Naive thymus-derived CD4-positive, alpha-beta T cell (primary cell): ENCODE results near the gene SLC16A12. TPM values are rescaled to one million over a fixed set of nuclear protein-coding genes. Genes with fewer than 3 reads are reported as not detected.
A peak's percentile ranks its signal among the peaks of the same experiment; 100 is the strongest.
"Not testable (repeated sequence)": the region's sequence is repeated elsewhere in the genome, so short reads cannot be mapped to it uniquely, and the experiment has no call there.

ENCODE experiments used
- ATAC-seq: fragments of 150-1000 bp; cut with Tn5 transposase; 2 replicates; pipeline ENCODE4 v1.10.0; 2021; ENCODE audit warnings: mild to moderate bottlenecking, moderate library complexity
- CTCF ChIA-PET: fragments of 350-600 bp; sonication (Branson Sonifier 250); formaldehyde crosslinking; loops from one replicate; lab custom pipeline; 2021; ENCODE audit warnings: antibody characterized with exemption; lab: Charles Lee
- POLR2A ChIA-PET: fragments of 350-600 bp; sonication (Branson Sonifier 250); formaldehyde crosslinking; loops from one replicate; lab custom pipeline; 2021; ENCODE audit warnings: antibody characterized with exemption, inconsistent platforms; lab: Charles Lee
- DNase-seq, 9 donors: peaks; one replicate each; pipeline versions ENCODE4 v3.0.0 to v3.0.0-alpha.2; 2020 to 2022; ENCODE audit warnings: mixed read lengths in 1 of 9
- H3K27ac ChIP-seq: one replicate; pipeline ENCODE4 v1.7.0; 2013; ENCODE audit warnings: mild to moderate bottlenecking, low read depth, low read length, moderate library complexity
- H3K27me3 ChIP-seq, 2 donors: one replicate each; pipeline ENCODE4 v1.7.0; 2013; ENCODE audit warnings: low read length in 2 of 2, mild to moderate bottlenecking in 2 of 2, moderate library complexity in 2 of 2; ENCODE audit not compliant: control insufficient read depth in 2 of 2, insufficient read depth in 2 of 2
- H3K36me3 ChIP-seq, 3 experiments: 1 replicate in 2 of 3; 2 replicates in 1 of 3; pipeline ENCODE4 v1.7.0; 2013; ENCODE audit warnings: low read length in 3 of 3, mild to moderate bottlenecking in 3 of 3, moderate library complexity in 1 of 3; ENCODE audit not compliant: insufficient read depth in 3 of 3, control insufficient read depth in 2 of 3
- H3K4me1 ChIP-seq, 2 donors: one replicate each; pipeline ENCODE4 v1.7.0; 2013; ENCODE audit warnings: low read length in 2 of 2, mild to moderate bottlenecking in 2 of 2, moderate library complexity in 1 of 2; ENCODE audit not compliant: control insufficient read depth in 2 of 2, insufficient read depth in 2 of 2
- H3K4me3 ChIP-seq: 2 replicates; pipeline ENCODE4 v1.7.0; 2013; ENCODE audit warnings: mild to moderate bottlenecking, low read length
- H3K9me3 ChIP-seq, 3 experiments: 1 replicate in 2 of 3; 2 replicates in 1 of 3; pipeline ENCODE4 v1.7.0; 2013; ENCODE audit warnings: low read length in 3 of 3; ENCODE audit not compliant: control insufficient read depth in 2 of 3
- H3K27ac Mint-ChIP-seq, 9 donors: one replicate each; pipeline ENCODE4 v1.8.0; 2020 to 2022; ENCODE audit warnings: mixed read lengths in 9 of 9, mild to moderate bottlenecking in 8 of 9, moderate library complexity in 5 of 9, inconsistent platforms in 2 of 9
- H3K27me3 Mint-ChIP-seq, 5 donors: one replicate each; pipeline ENCODE4 v1.8.0; 2021 to 2022; ENCODE audit warnings: mixed read lengths in 5 of 5, mild to moderate bottlenecking in 1 of 5
- H3K36me3 Mint-ChIP-seq, 5 donors: one replicate each; pipeline ENCODE4 v1.8.0; 2020 to 2022; ENCODE audit warnings: mixed read lengths in 5 of 5, mild to moderate bottlenecking in 3 of 5, inconsistent platforms in 1 of 5
- H3K4me1 Mint-ChIP-seq, 7 donors: one replicate each; pipeline ENCODE4 v1.8.0; 2020 to 2022; ENCODE audit warnings: mixed read lengths in 7 of 7, mild to moderate bottlenecking in 3 of 7, inconsistent platforms in 1 of 7
- H3K4me3 Mint-ChIP-seq, 10 donors: one replicate each; pipeline ENCODE4 v1.8.0; 2020 to 2022; ENCODE audit warnings: mild to moderate bottlenecking in 10 of 10, mixed read lengths in 10 of 10, moderate library complexity in 6 of 10, inconsistent platforms in 2 of 10
- H3K9me3 Mint-ChIP-seq, 11 donors: one replicate each; pipeline ENCODE4 v1.8.0; 2020 to 2022; ENCODE audit warnings: mixed read lengths in 11 of 11, mild to moderate bottlenecking in 4 of 11, inconsistent platforms in 1 of 11, moderate library complexity in 1 of 11
- intact Hi-C, 2 donors: fragments of 100-400 bp; cut with micrococcal nuclease; formaldehyde crosslinking; loops; one replicate each; pipeline ENCODE4 v1.15.1; 2023
- polyA plus RNA-seq, 2 donors: library from polyadenylated mRNA; unstranded; fragments of 300-500 nt; fragmentation: Illumina TruSeq; gene quantifications; one replicate each; pipeline ENCODE4 v1.2.3, GENCODE V29; 2021
- total RNA-seq, 6 experiments: library from RNA in 5 of 6; stranded (reverse) in 5 of 6; gene quantifications; 1 replicate in 5 of 6; 2 replicates in 1 of 6; pipeline ENCODE4 v1.2.3 and lab custom pipeline; 2021 to 2026

SLC16A12 gene
- total and polyA plus RNA-seq, 7 experiments from 2014 or later, result not detected

GRCh38 chr10:89458784-89459183 is 76.6 kb downstream of the SLC16A12 start:
- ATAC-seq (no peak), DNase-seq (no peak)
- H3K4me3 ChIP-seq, result no peak overlapping the region
- POLR2A ChIA-PET, result no interaction called here
- H3K27ac ChIP-seq, result no peak overlapping the region
- H3K36me3 ChIP-seq, result no peaks in the 10 kb centered on the region
- no peaks in the 10 kb centered on the region for H3K9me3 ChIP-seq
- no peaks in the 10 kb centered on the region for H3K27me3 ChIP-seq
- Mint-ChIP-seq H3K4me1 (no peaks in the 10 kb centered on the region), H3K36me3 (no peaks in the 10 kb centered on the region), H3K4me3 (no peak overlapping the region), H3K27ac (no peak overlapping the region), H3K27me3 (peaks cover 0 to 31% (median 8%) of the 10 kb centered on the region in 5 donors), H3K9me3 (peaks cover 0 to 2% (median 0%) of the 10 kb centered on the region in 11 donors)
- intact Hi-C loops, result no loop called here
- CTCF ChIA-PET, result interaction anchor here (0.6 kb wide), 1 partner anchor 952 kb away, joined by 3 read pairs; no protein-coding TSS in a partner anchor
- H3K4me1 ChIP-seq, result no peaks in the 10 kb centered on the region

GRCh38 chr10:89458291-89458690 is 77.1 kb downstream of the SLC16A12 start:
- ChIA-PET CTCF (no interaction called here), POLR2A (no interaction called here)
- Histone ChIP-seq H3K36me3 (no peaks in the 10 kb centered on the region), H3K27ac (no peak overlapping the region), H3K9me3 (no peaks in the 10 kb centered on the region), H3K4me3 (no peak overlapping the region), H3K27me3 (no peaks in the 10 kb centered on the region), H3K4me1 (no peaks in the 10 kb centered on the region)
- Mint-ChIP-seq H3K4me1 (no peaks in the 10 kb centered on the region), H3K27ac (no peak overlapping the region), H3K27me3 (peaks cover 0 to 31% (median 8%) of the 10 kb centered on the region in 5 donors), H3K4me3 (no peak overlapping the region), H3K9me3 (peaks cover 0 to 2% (median 0%) of the 10 kb centered on the region in 11 donors), H3K36me3 (no peaks in the 10 kb centered on the region)
- ATAC-seq, result no peak
- DNase-seq, result no peak
- intact Hi-C loops, result no loop called here

- ATAC-seq, result no peak
- no peaks in the 10 kb centered on the region for H3K36me3 Mint-ChIP-seq
- Histone ChIP-seq H3K27ac (no peak overlapping the region), H3K36me3 (no peaks in the 10 kb centered on the region), H3K4me3 (no peak overlapping the region), H3K9me3 (no peaks in the 10 kb centered on the region), H3K27me3 (no peaks in the 10 kb centered on the region), H3K4me1 (no peaks in the 10 kb centered on the region)
- POLR2A ChIA-PET, result no interaction called here
- peak overlapping the region in 1 of 9 donors; percentile 10 for H3K27ac Mint-ChIP-seq
- CTCF ChIA-PET, result no interaction called here
- no peak overlapping the region for H3K4me3 Mint-ChIP-seq
- peaks cover 0 to 2% (median 0%) of the 10 kb centered on the region in 11 donors for H3K9me3 Mint-ChIP-seq
- DNase-seq, result no peak
- intact Hi-C loops, result no loop called here
- H3K27me3 Mint-ChIP-seq, result peaks cover 0 to 24% (median 8%) of the 10 kb centered on the region in 5 donors
- H3K4me1 Mint-ChIP-seq, result no peaks in the 10 kb centered on the region
These were observed 80.6 kb downstream of the SLC16A12 start for GRCh38 chr10:89454561-89455347.

GRCh38 chr10:89452193-89452592 is 83.2 kb downstream of the SLC16A12 start:
- Histone ChIP-seq H3K4me3 (no peak overlapping the region), H3K9me3 (no peaks in the 10 kb centered on the region), H3K27ac (no peak overlapping the region), H3K27me3 (no peaks in the 10 kb centered on the region), H3K4me1 (no peaks in the 10 kb centered on the region), H3K36me3 (no peaks in the 10 kb centered on the region)
- H3K9me3 Mint-ChIP-seq, result peaks cover 0 to 3% (median 0%) of the 10 kb centered on the region in 11 donors
- ATAC-seq (no peak), DNase-seq (no peak)
- POLR2A ChIA-PET, result no interaction called here
- no peak overlapping the region for H3K4me3 Mint-ChIP-seq
- CTCF ChIA-PET, result no interaction called here
- H3K27me3 Mint-ChIP-seq, result peaks cover 0 to 28% (median 8%) of the 10 kb centered on the region in 5 donors
- H3K27ac Mint-ChIP-seq, result no peak overlapping the region
- H3K36me3 Mint-ChIP-seq, result no peaks in the 10 kb centered on the region
- intact Hi-C loops, result no loop called here
- H3K4me1 Mint-ChIP-seq, result no peaks in the 10 kb centered on the region

GRCh38 chr10:89450901-89451300 is 84.5 kb downstream of the SLC16A12 start:
- CTCF ChIA-PET, result no interaction called here
- H3K9me3 ChIP-seq, result no peaks in the 10 kb centered on the region
- Mint-ChIP-seq H3K4me1 (no peaks in the 10 kb centered on the region), H3K4me3 (no peak overlapping the region), H3K27me3 (peaks cover 0 to 33% (median 4%) of the 10 kb centered on the region in 5 donors), H3K27ac (no peak overlapping the region), H3K36me3 (peaks cover 0 to 2% (median 0%) of the 10 kb centered on the region in 5 donors), H3K9me3 (peaks cover 0 to 8% (median 3%) of the 10 kb centered on the region in 11 donors)
- H3K4me1 ChIP-seq, result no peaks in the 10 kb centered on the region
- H3K27me3 ChIP-seq, result no peaks in the 10 kb centered on the region
- DNase-seq (no peak), ATAC-seq (no peak)
- no peak overlapping the region for H3K27ac ChIP-seq
- POLR2A ChIA-PET, result no interaction called here
- intact Hi-C loops, result no loop called here
- no peak overlapping the region for H3K4me3 ChIP-seq
- no peaks in the 10 kb centered on the region for H3K36me3 ChIP-seq

- H3K27me3 ChIP-seq, H3K4me1 ChIP-seq, CTCF ChIA-PET, H3K9me3 Mint-ChIP-seq, H3K4me3 Mint-ChIP-seq, ATAC-seq, H3K36me3 ChIP-seq, POLR2A ChIA-PET, H3K4me3 ChIP-seq, DNase-seq, H3K9me3 ChIP-seq, H3K27ac Mint-ChIP-seq, H3K4me1 Mint-ChIP-seq, intact Hi-C loops, H3K36me3 Mint-ChIP-seq, H3K27ac ChIP-seq: not testable (repeated sequence)
- H3K27me3 Mint-ChIP-seq, result peaks cover 0 to 33% (median 7%) of the 10 kb centered on the region in 5 donors
These were observed 90.6 kb downstream of the SLC16A12 start for GRCh38 chr10:89444819-89445218.

GRCh38 chr10:89442289-89442688 is 93.1 kb downstream of the SLC16A12 start:
- ATAC-seq (no peak), DNase-seq (no peak)
- no peak overlapping the region for H3K4me3 ChIP-seq
- H3K4me3 Mint-ChIP-seq, result no peak overlapping the region
- intact Hi-C loops, result no loop called here
- peaks cover 0 to 7% (median 0%) of the 10 kb centered on the region in 5 donors for H3K36me3 Mint-ChIP-seq
- H3K27ac Mint-ChIP-seq, result no peak overlapping the region
- no peaks in the 10 kb centered on the region for H3K9me3 ChIP-seq
- H3K4me1 ChIP-seq, result no peaks in the 10 kb centered on the region
- no peaks in the 10 kb centered on the region for H3K27me3 ChIP-seq
- H3K27ac ChIP-seq, result no peak overlapping the region
- H3K36me3 ChIP-seq, result no peaks in the 10 kb centered on the region
- peaks cover 0 to 9% (median 5%) of the 10 kb centered on the region in 11 donors for H3K9me3 Mint-ChIP-seq
- peaks cover 9 to 41% (median 17%) of the 10 kb centered on the region in 5 donors for H3K27me3 Mint-ChIP-seq
- POLR2A ChIA-PET, result no interaction called here
- H3K4me1 Mint-ChIP-seq, result no peaks in the 10 kb centered on the region
- CTCF ChIA-PET, result no interaction called here
